ENCODE data around the gene TMEM185B.

- TF ChIP-seq CTCF (IDR thresholded peaks at IDR 0.05; ENCODE audit: insufficient read depth, low read depth, low read length) (no peak), EZH2 (IDR thresholded peaks at IDR 0.05; ENCODE audit: insufficient read depth, low read length) (no peak)
Measured at GRCh38 chr2:120203251-120204021, 19.8 kb downstream of the TMEM185B start.

Data from astrocyte (in vitro differentiated cells and primary cell).